Endothelial cell (in vitro differentiated cells): ENCODE data around the gene TMEM272. TPM values are rescaled to one million over a fixed set of nuclear protein-coding genes. Genes with fewer than 3 reads are reported as not detected.
"Not testable (repeated sequence)": the region's sequence is repeated elsewhere in the genome, so short reads cannot be mapped to it uniquely, and the experiment has no call there.

Experiments used
- DNase-seq: peaks from one replicate; pipeline ENCODE4 v3.0.0; 2021; ENCODE audit warnings: low spot score
- H3K27ac Mint-ChIP-seq: one replicate; pipeline ENCODE4 v1.8.0; 2021; ENCODE audit warnings: mixed read lengths, inconsistent platforms; ENCODE audit not compliant: unreplicated experiment
- H3K27me3 Mint-ChIP-seq: one replicate; pipeline ENCODE4 v1.8.0; 2021; ENCODE audit warnings: mild to moderate bottlenecking, moderate library complexity, mixed read lengths, inconsistent platforms; ENCODE audit not compliant: unreplicated experiment
- H3K36me3 Mint-ChIP-seq: one replicate; pipeline ENCODE4 v1.8.0; 2021; ENCODE audit warnings: mild to moderate bottlenecking, low read depth, mixed read lengths, inconsistent platforms; ENCODE audit not compliant: unreplicated experiment
- H3K4me1 Mint-ChIP-seq: one replicate; pipeline ENCODE4 v1.8.0; 2021; ENCODE audit warnings: mild to moderate bottlenecking, mixed read lengths, inconsistent platforms; ENCODE audit not compliant: unreplicated experiment
- H3K4me3 Mint-ChIP-seq: one replicate; pipeline ENCODE4 v1.8.0; 2021; ENCODE audit warnings: mild to moderate bottlenecking, mixed read lengths, inconsistent platforms; ENCODE audit not compliant: unreplicated experiment
- H3K9me3 Mint-ChIP-seq: one replicate; pipeline ENCODE4 v1.8.0; 2021; ENCODE audit warnings: mixed read lengths, inconsistent platforms; ENCODE audit not compliant: unreplicated experiment
- CTCF ChIP-seq: fragments of 200-600 bp; sonication (generic); IDR thresholded peaks from one replicate; pipeline ENCODE4 v1.5.0; 2021; ENCODE audit warnings: antibody characterized with exemption; ENCODE audit not compliant: unreplicated experiment
- total RNA-seq: library from RNA; stranded (reverse); fragmentation: NEBNext Ultra II Directional; extraction: Animal tissue kit (Norgen Biotek cat#: 25700); gene quantifications from one replicate; pipeline ENCODE4 v1.2.1, GENCODE V29; 2021; ENCODE audit not compliant: unreplicated experiment

TMEM272 gene
- total RNA-seq, 1 donor from 2014 or later, result 0.15 TPM

GRCh38 chr13:51826606-51827005 lies 18.4 kb downstream of the TMEM272 start:
- H3K4me3 Mint-ChIP-seq, result no peak overlapping the region
- H3K27ac Mint-ChIP-seq, result no peak overlapping the region
- DNase-seq, result no peak
- H3K4me1 Mint-ChIP-seq, result peaks cover 28% of the 10 kb centered on the region
- no peak for TF ChIP-seq CTCF
- H3K9me3 Mint-ChIP-seq, result no peaks in the 10 kb centered on the region
- peaks cover 2% of the 10 kb centered on the region for H3K27me3 Mint-ChIP-seq
- H3K36me3 Mint-ChIP-seq, result no peaks in the 10 kb centered on the region

DNA sequence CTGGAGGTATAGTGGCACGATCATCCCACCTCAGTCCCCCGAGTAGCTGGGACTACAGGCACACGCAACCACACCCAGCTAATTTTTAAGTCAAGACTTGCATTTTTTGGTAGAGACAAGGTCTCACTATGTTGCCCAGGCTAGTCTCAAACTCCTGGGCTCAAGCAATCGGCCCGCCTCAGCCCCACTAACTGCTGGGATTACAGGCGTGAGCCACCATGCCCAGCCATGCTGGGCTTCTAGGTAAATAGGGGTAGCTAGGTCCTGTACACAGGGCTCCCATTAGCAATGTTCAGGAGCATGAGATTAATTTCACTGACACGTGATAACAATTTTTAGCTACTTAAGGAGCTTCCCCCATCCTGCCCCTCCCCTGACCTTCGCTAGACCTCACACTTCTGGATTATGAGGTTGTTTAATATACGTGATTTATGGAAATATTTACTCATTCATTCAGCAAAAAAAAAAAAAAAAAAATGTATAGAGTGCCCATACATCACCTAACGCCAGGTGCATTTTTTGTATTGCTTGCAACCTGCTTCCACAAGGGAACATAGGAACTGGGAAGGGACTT lies 19.2 kb downstream of the TMEM272 start:
- Mint-ChIP-seq H3K27me3 (no peaks in the 10 kb centered on the region), H3K9me3 (no peaks in the 10 kb centered on the region), H3K4me3 (no peak overlapping the region), H3K27ac (no peak overlapping the region), H3K36me3 (no peaks in the 10 kb centered on the region), H3K4me1 (peaks cover 28% of the 10 kb centered on the region)
- TF ChIP-seq CTCF, result no peak
- DNase-seq, result no peak

- H3K9me3 Mint-ChIP-seq, result no peaks in the 10 kb centered on the region
- no peak overlapping the region for H3K4me3 Mint-ChIP-seq
- no peaks in the 10 kb centered on the region for H3K27me3 Mint-ChIP-seq
- H3K27ac Mint-ChIP-seq, result no peak overlapping the region
- no peak for DNase-seq
- no peak for TF ChIP-seq CTCF
- H3K4me1 Mint-ChIP-seq, result peaks cover 27% of the 10 kb centered on the region
- no peaks in the 10 kb centered on the region for H3K36me3 Mint-ChIP-seq
These were observed 19.8 kb downstream of the TMEM272 start for GRCh38 chr13:51825165-51825592.

GRCh38 chr13:51824712-51825111 lies 20.3 kb downstream of the TMEM272 start:
- not testable (repeated sequence) for H3K27me3 Mint-ChIP-seq, H3K9me3 Mint-ChIP-seq, H3K27ac Mint-ChIP-seq, H3K4me3 Mint-ChIP-seq, DNase-seq, H3K36me3 Mint-ChIP-seq
- H3K4me1 Mint-ChIP-seq, result peaks cover 22% of the 10 kb centered on the region

DNA sequence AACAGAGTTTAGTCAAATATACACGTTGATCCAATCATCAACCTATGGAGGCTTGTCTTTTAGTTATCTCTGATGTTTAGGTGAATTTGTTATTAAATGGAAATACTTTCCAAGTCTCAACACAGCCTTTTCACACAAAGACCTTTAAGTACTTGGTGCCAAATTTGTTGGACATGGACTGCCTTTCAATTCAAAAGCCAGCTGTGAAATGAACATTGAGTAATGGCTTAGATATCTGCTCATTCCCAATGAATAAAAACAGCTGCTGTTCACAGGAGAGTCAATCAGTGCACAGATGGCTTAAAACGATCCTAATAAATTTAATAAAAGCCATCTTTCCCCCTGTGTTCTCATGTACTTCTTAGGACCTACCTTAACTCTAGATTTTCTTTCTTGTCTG lies 21.1 kb downstream of the TMEM272 start:
- Mint-ChIP-seq H3K27me3 (peaks cover 2% of the 10 kb centered on the region), H3K4me3 (no peak overlapping the region), H3K4me1 (peaks cover 17% of the 10 kb centered on the region), H3K27ac (no peak overlapping the region), H3K9me3 (no peaks in the 10 kb centered on the region), H3K36me3 (no peaks in the 10 kb centered on the region)
- no peak for TF ChIP-seq CTCF
- DNase-seq, result no peak
